HG03159 (cell line): ENCODE data around the gene TMIGD1.

ENCODE experiments used
- ATAC-seq: cut with Tn5 transposase; IDR thresholded peaks from one replicate; pipeline ENCODE4 v1.9.1; 2021; ENCODE audit warnings: mild to moderate bottlenecking, moderate library complexity; ENCODE audit not compliant: unreplicated experiment

TMIGD1 gene

GRCh38 chr17:30292286-30292858 lies 41.5 kb downstream of the TMIGD1 start:
- ATAC-seq = peak; percentile 21

GRCh38 chr17:30291543-30292285 lies 42.1 kb downstream of the TMIGD1 start, which contains the start of gene BLMH:
BLMH (minus strand) TSS chr17:30291944; CDS start chr17:30291819, 125 bp downstream.
- peak; percentile 76 for ATAC-seq

GRCh38 chr17:30290696-30291542 lies 42.9 kb downstream of the TMIGD1 start:
- peak; percentile 22 for ATAC-seq

GRCh38 chr17:30290077-30290476 lies 43.8 kb downstream of the TMIGD1 start:
- ATAC-seq = no peak

GRCh38 chr17:30279156-30279555 lies 54.7 kb downstream of the TMIGD1 start:
- no peak for ATAC-seq

- ATAC-seq = no peak
Observed at GRCh38 chr17:30278032-30278431, 55.8 kb downstream of the TMIGD1 start.

GRCh38 chr17:30275911-30276310 lies 57.9 kb downstream of the TMIGD1 start:
- no peak for ATAC-seq

- no peak for ATAC-seq
Observed at GRCh38 chr17:30274887-30275286, 59.0 kb downstream of the TMIGD1 start.

GRCh38 chr17:30273373-30273772 lies 60.5 kb downstream of the TMIGD1 start:
- no peak for ATAC-seq

GRCh38 chr17:30271102-30271501 lies 62.8 kb downstream of the TMIGD1 start:
- no peak for ATAC-seq

- ATAC-seq = no peak
Observed at GRCh38 chr17:30267625-30268024, 66.2 kb downstream of the TMIGD1 start.
